IMR-90 (cell line): Measurements from ENCODE around the gene ARPP21. TPM values are rescaled to one million over a fixed set of nuclear protein-coding genes. Genes with fewer than 3 reads are reported as not detected.

Experiments used
- ATAC-seq: fragments of 200-7000 bp; cut with Tn5 transposase; 2 replicates; pipeline ENCODE4 v1.9.1; 2020; ENCODE audit warnings: low read depth, mild to moderate bottlenecking, moderate library complexity
- BruUV-seq: library from RNA; stranded (reverse); fragments of 400-500 nt; replicated peaks from 2 replicates; lab custom pipeline; 2021; lab: Mats Ljungman, UMichigan
- CTCF ChIA-PET: fragments of 300-600 bp; formaldehyde crosslinking; extraction: SDS; loops from one replicate; lab custom pipeline; 2021; ENCODE audit warnings: antibody characterized with exemption; lab: Yijun Ruan, JAX
- POLR2A ChIA-PET: fragments of 300-600 bp; sonication (Branson Sonifier 250); formaldehyde crosslinking; loops from one replicate; lab custom pipeline; 2022; ENCODE audit warnings: antibody characterized with exemption; ENCODE audit not compliant: unreplicated experiment; lab: Charles Lee
- DNase-seq: peaks from one replicate; pipeline ENCODE4 v3.0.0; 2013
- H2AFZ ChIP-seq: replicated peaks from 2 replicates; pipeline ENCODE3; 2013; ENCODE audit warnings: low read length, mild to moderate bottlenecking; ENCODE audit not compliant: poor library complexity
- H2AK5ac ChIP-seq: 2 replicates; pipeline ENCODE4 v1.6.1; 2013; ENCODE audit warnings: low read depth, low read length, inconsistent platforms
- H2AK9ac ChIP-seq: replicated peaks from 2 replicates; pipeline ENCODE3; 2013; ENCODE audit warnings: mild to moderate bottlenecking, low read depth, low read length, moderate library complexity; ENCODE audit not compliant: poor library complexity
- H2BK120ac ChIP-seq: 2 replicates; pipeline ENCODE4 v1.6.1; 2013; ENCODE audit warnings: low read depth, low read length, inconsistent platforms
- H2BK15ac ChIP-seq: 3 replicates; pipeline ENCODE4 v1.6.1; 2013; ENCODE audit warnings: low read depth, low read length, inconsistent platforms
- H2BK20ac ChIP-seq: 2 replicates; pipeline ENCODE4 v1.6.1; 2013; ENCODE audit warnings: low read depth, mild to moderate bottlenecking, inconsistent platforms, low read length, moderate library complexity
- H2BK5ac ChIP-seq: 2 replicates; pipeline ENCODE4 v1.6.1; 2013; ENCODE audit warnings: mild to moderate bottlenecking, low read depth, low read length, inconsistent platforms; ENCODE audit not compliant: poor library complexity, severe bottlenecking
- H3K14ac ChIP-seq: replicated peaks from 2 replicates; pipeline ENCODE4 v1.6.1; 2013; ENCODE audit warnings: low read depth, low read length, inconsistent platforms
- H3K18ac ChIP-seq: 2 replicates; pipeline ENCODE4 v1.6.1; 2013; ENCODE audit warnings: low read depth, low read length, control low read depth
- H3K23ac ChIP-seq: 2 replicates; pipeline ENCODE4 v1.6.1; 2013; ENCODE audit warnings: low read depth, low read length, inconsistent platforms
- H3K27ac ChIP-seq: 2 replicates; pipeline ENCODE4 v1.5.1; 2013; ENCODE audit warnings: mild to moderate bottlenecking, control low read depth, low read length; ENCODE audit not compliant: insufficient read depth
- H3K27me3 ChIP-seq: 2 replicates; pipeline ENCODE4 v1.6.1; 2013; ENCODE audit warnings: low read length; ENCODE audit not compliant: control insufficient read depth, insufficient read depth
- H3K36me3 ChIP-seq: 2 replicates; pipeline ENCODE4 v1.6.1; 2013; ENCODE audit warnings: low read length, mixed read lengths; ENCODE audit not compliant: control insufficient read depth, insufficient read depth
- H3K4ac ChIP-seq: 2 replicates; pipeline ENCODE4 v1.6.1; 2013; ENCODE audit warnings: low read depth, low read length, inconsistent platforms
- H3K4me1 ChIP-seq: 2 replicates; pipeline ENCODE4 v1.6.1; 2013; ENCODE audit warnings: low read length, mixed read lengths; ENCODE audit not compliant: control insufficient read depth, insufficient read depth
- H3K4me2 ChIP-seq: 2 replicates; pipeline ENCODE4 v1.6.1; 2013; ENCODE audit warnings: low read depth, mild to moderate bottlenecking, control low read depth, low read length, moderate library complexity
- H3K4me3 ChIP-seq: 2 replicates; pipeline ENCODE4 v1.5.1; 2013; ENCODE audit warnings: low read depth, mild to moderate bottlenecking, control low read depth, low read length, moderate library complexity; ENCODE audit not compliant: insufficient read depth
- H3K56ac ChIP-seq: 2 replicates; pipeline ENCODE4 v1.6.1; 2013; ENCODE audit warnings: low read length, inconsistent platforms; ENCODE audit not compliant: insufficient read depth; ENCODE audit errors: extremely low read depth
- H3K79me1 ChIP-seq, 2 experiments: 2 replicates each; pipeline ENCODE4 v1.6.1; 2013; ENCODE audit warnings: low read length in 2 of 2, inconsistent platforms in 1 of 2, low read depth in 1 of 2
- H3K9ac ChIP-seq: 2 replicates; pipeline ENCODE4 v1.6.1; 2013; ENCODE audit warnings: low read depth, low read length, control low read depth
- H3K9me1 ChIP-seq: 2 replicates; pipeline ENCODE4 v1.6.1; 2013; ENCODE audit warnings: low read length, inconsistent platforms; ENCODE audit not compliant: insufficient read depth
- H3K9me3 ChIP-seq: 2 replicates; pipeline ENCODE4 v1.6.1; 2013; ENCODE audit warnings: low read length; ENCODE audit not compliant: control insufficient read depth, insufficient read depth
- H4K20me1 ChIP-seq: 2 replicates; pipeline ENCODE4 v1.6.1; 2013; ENCODE audit warnings: low read length, inconsistent platforms; ENCODE audit not compliant: insufficient read depth
- H4K5ac ChIP-seq: 2 replicates; pipeline ENCODE4 v1.6.1; 2013; ENCODE audit warnings: mild to moderate bottlenecking, low read depth, low read length, control low read depth
- H4K8ac ChIP-seq, 2 experiments: 2 replicates each; pipeline ENCODE4 v1.6.1; 2013; ENCODE audit warnings: low read depth in 2 of 2, low read length in 2 of 2, control low read depth in 1 of 2, inconsistent platforms in 1 of 2
- H4K91ac ChIP-seq: 2 replicates; pipeline ENCODE4 v1.6.1; 2013; ENCODE audit warnings: low read depth, low read length, inconsistent platforms; ENCODE audit not compliant: insufficient read depth
- FOS ChIP-seq: fragments of 150-350 bp; IDR thresholded peaks from 2 replicates; pipeline ENCODE4 v1.6.1; 2016; ENCODE audit warnings: low read depth, low read length
- RAD21 ChIP-seq: IDR thresholded peaks from 2 replicates; pipeline ENCODE4 v1.6.1; 2012; ENCODE audit warnings: low read length, improper control_type of control experiment
- SMC3 ChIP-seq: fragments of 150-350 bp; IDR thresholded peaks from 2 replicates; pipeline ENCODE4 v1.6.1; 2016; ENCODE audit warnings: low read depth, mild to moderate bottlenecking, antibody characterized with exemption, low read length, moderate library complexity
- WGBS, 2 experiments: methylation state at CpG; one replicate each; pipeline versions ENCODE4 v1.1.5 to v1.1.7; 2013; ENCODE audit warnings: missing lambda C conversion rate in 2 of 2; ENCODE audit not compliant: insufficient read length in 1 of 2; ENCODE audit errors: extremely low coverage in 2 of 2; 5-methylcytosine and 5-hydroxymethylcytosine counted together
- dilution Hi-C: fragments of 300-500 bp; cut with HindIII; formaldehyde crosslinking; loops from one replicate; pipeline ENCODE4 v1.14.3; 2018; ENCODE audit warnings: low sequenced_read_pairs; ENCODE audit not compliant: unreplicated experiment
- in situ Hi-C: fragments of 300-500 bp; cut with MboI; formaldehyde crosslinking; loops from 3 replicates; pipeline ENCODE4 v1.14.3; 2019; ENCODE audit warnings: low sequenced_read_pairs, inconsistent platforms, mixed read lengths
- intact Hi-C: fragments of 100-400 bp; cut with micrococcal nuclease; formaldehyde crosslinking; loops from 2 replicates; pipeline ENCODE4 v1.10.0; 2022
- polyA plus RNA-seq, 3 experiments: library from polyadenylated mRNA; depleted of rRNA; stranded (reverse); fragments of >200 nt; gene quantifications; 2 replicates each; pipeline ENCODE4 v1.2.3, GENCODE V29; 2012; ENCODE audit warnings: low replicate concordance in 1 of 3
- total RNA-seq: library from RNA; depleted of rRNA; stranded (reverse); fragments of >200 nt; gene quantifications from 2 replicates; pipeline ENCODE4 v1.2.3, GENCODE V29; 2012

Gene ARPP21
- total and polyA plus RNA-seq, 2 of the 4 experiments (the other 2 are of a cell fraction): not detected

- POLR2A ChIA-PET: no interaction called here
These were observed 111.9 kb downstream of the ARPP21 start for GRCh38 chr3:35751207-35751606.

More at GRCh38 chr3:35751207-35751606, 111.9 kb downstream of the ARPP21 start:
- intact Hi-C loops (no loop called here), in situ Hi-C loops (no loop called here), dilution Hi-C loops (no loop called here)
- Histone ChIP-seq H2AK5ac (no peak overlapping the region), H4K5ac (no peak overlapping the region), H2AK9ac (no peak overlapping the region), H2BK20ac (no peak overlapping the region), H3K23ac (no peak overlapping the region), H2AFZ (no peak overlapping the region), H4K8ac (no peak overlapping the region), H2BK120ac (no peak overlapping the region), H3K4me3 (no peak overlapping the region), H4K91ac (no peak overlapping the region), H3K9ac (no peak overlapping the region), H2BK15ac (no peak overlapping the region), H3K9me3 (no peaks in the 10 kb centered on the region), H3K27ac (no peak overlapping the region), H4K20me1 (no peaks in the 10 kb centered on the region), H3K4me1 (no peaks in the 10 kb centered on the region), H3K79me1 (no peaks in the 10 kb centered on the region), H3K56ac (no peak overlapping the region), H3K4me2 (no peak overlapping the region), H3K9me1 (no peaks in the 10 kb centered on the region), H2BK5ac (no peak overlapping the region), H3K18ac (no peak overlapping the region), H3K36me3 (no peaks in the 10 kb centered on the region), H3K4ac (no peak overlapping the region), H3K14ac (no peak overlapping the region), H3K27me3 (no peaks in the 10 kb centered on the region)
- no peak for DNase-seq
- WGBS, 2 experiments: no CpG with 5 or more reads among the region's 3 CpGs
- no TSS peak for BruUV-seq
- no peak for ATAC-seq
- TF ChIP-seq RAD21 (no peak), SMC3 (no peak), FOS (no peak)
- CTCF ChIA-PET: no interaction called here
